GM04503 (cell line): ENCODE results near the gene TMEM62.
"Not testable (repeated sequence)": the region's sequence is repeated elsewhere in the genome, so short reads cannot be mapped to it uniquely, and the experiment has no call there.

Source experiments
- DNase-seq: peaks from one replicate; pipeline ENCODE4 v3.0.0-alpha.2; 2012; ENCODE audit warnings: low read depth

The TMEM62 gene

GRCh38 chr15:43125100-43125661 is 8.2 kb upstream of the TMEM62 start:
- DNase-seq = no peak

- DNase-seq = no peak
Measured at GRCh38 chr15:43126356-43126755, 7.0 kb upstream of the TMEM62 start.

- no peak for DNase-seq
Measured at GRCh38 chr15:43127752-43128151, 5.6 kb upstream of the TMEM62 start.

- DNase-seq = not testable (repeated sequence)
Measured at GRCh38 chr15:43128174-43128979, 5.0 kb upstream of the TMEM62 start.

GRCh38 chr15:43128980-43129335 is 4.4 kb upstream of the TMEM62 start:
- no peak for DNase-seq

GRCh38 chr15:43132830-43133429 is 456 bp upstream of the TMEM62 start:
- DNase-seq = no peak

- DNase-seq = no peak
Measured at GRCh38 chr15:43134157-43134635, 810 bp downstream of the TMEM62 start.

GRCh38 chr15:43135351-43135750 is 2.0 kb downstream of the TMEM62 start:
- DNase-seq = no peak

GRCh38 chr15:43143203-43143941 is 10.0 kb downstream of the TMEM62 start:
- no peak for DNase-seq

- no peak for DNase-seq
Measured at GRCh38 chr15:43144512-43144911, 11.1 kb downstream of the TMEM62 start.

GRCh38 chr15:43146184-43146583 is 12.8 kb downstream of the TMEM62 start:
- no peak for DNase-seq

GRCh38 chr15:43150191-43150929 is 17.0 kb downstream of the TMEM62 start:
- peak; percentile 73 for DNase-seq

GRCh38 chr15:43151688-43152087 is 18.3 kb downstream of the TMEM62 start:
- DNase-seq = no peak

GRCh38 chr15:43153269-43153668 is 19.9 kb downstream of the TMEM62 start:
- no peak for DNase-seq

- DNase-seq = no peak
Measured at GRCh38 chr15:43165801-43166325, 32.5 kb downstream of the TMEM62 start.

GRCh38 chr15:43167261-43167660 is 33.9 kb downstream of the TMEM62 start:
- DNase-seq = not testable (repeated sequence)

GRCh38 chr15:43168192-43169107 is 35.1 kb downstream of the TMEM62 start:
- DNase-seq = no peak

- no peak for DNase-seq
Measured at GRCh38 chr15:43169888-43170287, 36.5 kb downstream of the TMEM62 start.

GRCh38 chr15:43175656-43176309 is 42.4 kb downstream of the TMEM62 start:
- not testable (repeated sequence) for DNase-seq

- not testable (repeated sequence) for DNase-seq
Measured at GRCh38 chr15:43177147-43177546, 43.8 kb downstream of the TMEM62 start.
